ENCODE measurements around the gene PNPLA3. TPM values are rescaled to one million over a fixed set of nuclear protein-coding genes. Genes with fewer than 3 reads are reported as not detected.

PNPLA3 gene
- total RNA-seq, 3 donors from 2014 or later (not counting 1 experiment from before 2014, with no cell fraction given): 0.53 to 0.54 TPM; not detected in 1

DNA sequence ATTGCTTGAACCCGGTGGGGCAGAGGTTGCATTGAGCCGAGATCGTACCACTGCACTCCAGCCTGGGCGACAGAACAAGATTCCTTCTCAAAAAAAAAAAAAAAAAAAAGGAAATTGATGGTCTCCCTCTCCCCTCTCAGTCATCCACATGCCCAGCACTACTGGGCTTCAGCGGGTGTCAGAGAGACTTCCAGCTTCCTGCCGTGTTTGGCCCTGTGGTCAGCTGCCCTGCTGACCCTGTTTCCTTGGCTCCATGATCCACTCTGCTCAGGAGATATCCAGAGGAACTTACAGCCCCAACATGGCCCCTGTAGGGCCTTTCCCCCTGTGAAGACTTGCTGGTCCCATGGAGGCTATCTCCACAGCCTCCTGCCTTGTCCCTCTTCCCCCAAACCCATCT, 6.1 kb upstream of the PNPLA3 start:
- 71% methylated on average over 6 of the region's 6 CpGs for WGBS (ENCODE audit: insufficient coverage)
- Histone ChIP-seq H3K4me3 (ENCODE audit: low read length) (no peak overlapping the region), H3K27me3 (ENCODE audit: control insufficient read depth, insufficient read depth, low read length) (no peaks in the 10 kb centered on the region), H3K4me1 (ENCODE audit: control insufficient read depth, insufficient read depth, low read length) (no peaks in the 10 kb centered on the region), H3K9me3 (ENCODE audit: control insufficient read depth, insufficient read depth, low read length) (no peaks in the 10 kb centered on the region), H3K36me3 (ENCODE audit: control insufficient read depth, insufficient read depth, low read length) (no peaks in the 10 kb centered on the region), H3K27ac (ENCODE audit: low read length) (no peak overlapping the region)
- H3K27me3 Mint-ChIP-seq (ENCODE audit: low read depth in 2 of 2): peaks cover 7 to 24% of the 10 kb centered on the region in 2 donors
- H3K9me3 Mint-ChIP-seq: no peaks in the 10 kb centered on the region
- TF ChIP-seq, protein P1, sequence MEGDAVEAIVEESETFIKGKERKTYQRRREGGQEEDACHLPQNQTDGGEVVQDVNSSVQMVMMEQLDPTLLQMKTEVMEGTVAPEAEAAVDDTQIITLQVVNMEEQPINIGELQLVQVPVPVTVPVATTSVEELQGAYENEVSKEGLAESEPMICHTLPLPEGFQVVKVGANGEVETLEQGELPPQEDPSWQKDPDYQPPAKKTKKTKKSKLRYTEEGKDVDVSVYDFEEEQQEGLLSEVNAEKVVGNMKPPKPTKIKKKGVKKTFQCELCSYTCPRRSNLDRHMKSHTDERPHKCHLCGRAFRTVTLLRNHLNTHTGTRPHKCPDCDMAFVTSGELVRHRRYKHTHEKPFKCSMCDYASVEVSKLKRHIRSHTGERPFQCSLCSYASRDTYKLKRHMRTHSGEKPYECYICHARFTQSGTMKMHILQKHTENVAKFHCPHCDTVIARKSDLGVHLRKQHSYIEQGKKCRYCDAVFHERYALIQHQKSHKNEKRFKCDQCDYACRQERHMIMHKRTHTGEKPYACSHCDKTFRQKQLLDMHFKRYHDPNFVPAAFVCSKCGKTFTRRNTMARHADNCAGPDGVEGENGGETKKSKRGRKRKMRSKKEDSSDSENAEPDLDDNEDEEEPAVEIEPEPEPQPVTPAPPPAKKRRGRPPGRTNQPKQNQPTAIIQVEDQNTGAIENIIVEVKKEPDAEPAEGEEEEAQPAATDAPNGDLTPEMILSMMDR (IDR thresholded peaks at IDR 0.05): no peak
- no peak overlapping the region for H3K27ac Mint-ChIP-seq
- no peak for DNase-seq
- no peak overlapping the region for H3K4me3 Mint-ChIP-seq
- no peak for ATAC-seq
- intact Hi-C loops (cut with micrococcal nuclease): no loop called here
- H3K36me3 Mint-ChIP-seq: no peaks in the 10 kb centered on the region
- H3K4me1 Mint-ChIP-seq: no peaks in the 10 kb centered on the region

DNA sequence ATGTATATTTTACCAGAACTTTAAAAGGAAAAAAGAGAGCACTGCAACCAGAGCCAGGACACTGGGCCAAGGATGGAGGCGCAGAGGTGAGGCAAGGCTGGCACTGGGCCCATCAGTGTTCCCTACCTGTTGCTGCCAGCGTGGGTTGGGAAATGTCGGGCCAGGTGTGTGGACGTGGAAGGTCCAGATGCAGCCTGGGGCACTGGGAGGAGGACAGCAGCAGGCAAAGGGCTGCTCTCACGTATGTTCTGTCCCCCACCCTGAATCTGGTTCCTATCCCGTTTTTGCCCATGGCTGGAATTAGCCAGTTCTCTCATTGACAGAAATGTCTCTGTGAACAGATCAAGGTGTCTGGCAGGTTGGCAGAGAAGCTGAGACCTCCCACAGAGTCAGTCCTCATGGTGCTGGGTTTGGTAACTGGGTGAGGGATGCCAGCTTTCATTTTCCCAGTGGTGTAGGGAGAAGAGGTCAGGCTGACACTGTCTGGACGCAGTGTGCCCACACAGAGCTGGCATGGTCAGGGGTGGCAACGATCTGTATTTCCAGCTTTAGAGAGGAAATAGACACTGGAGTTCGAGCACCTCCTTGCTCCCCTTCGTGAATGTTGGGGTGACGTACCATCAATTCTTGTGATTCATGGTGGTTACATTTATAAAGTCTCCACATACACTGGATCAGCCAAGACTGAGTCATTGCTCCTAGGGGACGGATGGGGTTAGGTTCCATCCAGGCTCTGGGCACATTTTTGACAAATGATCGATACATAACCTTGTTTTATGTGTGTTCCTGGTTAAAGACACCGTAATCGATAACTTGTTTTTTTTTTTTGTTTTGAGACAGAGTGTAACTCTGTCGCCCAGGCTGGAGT, 4.3 kb upstream of the PNPLA3 start:
- Mint-ChIP-seq H3K36me3 (no peaks in the 10 kb centered on the region), H3K27ac (no peak overlapping the region), H3K9me3 (no peaks in the 10 kb centered on the region), H3K4me3 (no peak overlapping the region), H3K4me1 (peaks cover 5 to 10% of the 10 kb centered on the region in 2 donors), H3K27me3 (ENCODE audit: low read depth in 2 of 2) (peaks cover 7 to 18% of the 10 kb centered on the region in 2 donors)
- no peak for DNase-seq
- Histone ChIP-seq H3K27me3 (ENCODE audit: control insufficient read depth, insufficient read depth, low read length) (peaks cover 4% of the 10 kb centered on the region), H3K36me3 (ENCODE audit: control insufficient read depth, insufficient read depth, low read length) (no peaks in the 10 kb centered on the region), H3K9me3 (ENCODE audit: control insufficient read depth, insufficient read depth, low read length) (no peaks in the 10 kb centered on the region), H3K27ac (ENCODE audit: low read length) (no peak overlapping the region), H3K4me1 (ENCODE audit: control insufficient read depth, insufficient read depth, low read length) (peaks cover 12% of the 10 kb centered on the region), H3K4me3 (ENCODE audit: low read length) (no peak overlapping the region)
- no peak for ATAC-seq
- intact Hi-C loops (cut with micrococcal nuclease): no loop called here
- WGBS (ENCODE audit: insufficient coverage): 86% methylated on average over 16 of the region's 16 CpGs
- TF ChIP-seq, protein P1 (IDR thresholded peaks at IDR 0.05): no peak

DNA sequence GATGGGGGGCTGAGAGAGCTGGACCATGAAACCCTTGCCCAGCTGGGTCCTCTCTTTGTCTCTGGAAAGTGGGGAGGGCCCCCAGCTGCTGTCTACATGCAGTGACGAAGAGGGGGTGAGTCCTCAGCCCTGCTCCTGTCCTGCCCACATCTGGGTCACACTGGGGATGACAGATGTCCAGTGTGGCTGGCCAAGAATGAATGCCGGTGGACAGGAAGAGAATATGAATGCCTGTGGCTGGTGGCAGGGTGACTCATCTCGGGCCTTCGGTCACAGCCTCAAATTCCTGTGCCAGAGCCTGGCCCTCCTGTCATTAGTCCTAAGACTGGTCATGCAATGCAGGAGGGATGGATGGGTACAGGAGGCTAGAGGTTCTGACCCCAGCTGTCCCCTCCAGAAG, 2.2 kb upstream of the PNPLA3 start:
- Mint-ChIP-seq H3K36me3 (no peaks in the 10 kb centered on the region), H3K27me3 (ENCODE audit: low read depth in 2 of 2) (peaks cover 7 to 20% of the 10 kb centered on the region in 2 donors), H3K9me3 (no peaks in the 10 kb centered on the region), H3K27ac (no peak overlapping the region), H3K4me1 (peaks cover 5 to 14% of the 10 kb centered on the region in 2 donors), H3K4me3 (no peak overlapping the region)
- no peaks in the 10 kb centered on the region for H3K36me3 ChIP-seq (ENCODE audit: control insufficient read depth, insufficient read depth, low read length)
- H3K4me1 ChIP-seq (ENCODE audit: control insufficient read depth, insufficient read depth, low read length): peaks cover 14% of the 10 kb centered on the region
- TF ChIP-seq, protein P1 (IDR thresholded peaks at IDR 0.05): no peak
- intact Hi-C loops (cut with micrococcal nuclease): no loop called here
- peaks cover 9% of the 10 kb centered on the region for H3K27me3 ChIP-seq (ENCODE audit: control insufficient read depth, insufficient read depth, low read length)
- H3K9me3 ChIP-seq (ENCODE audit: control insufficient read depth, insufficient read depth, low read length): no peaks in the 10 kb centered on the region
- 75% methylated on average over 4 of the region's 4 CpGs for WGBS (ENCODE audit: insufficient coverage)
- DNase-seq: no peak
- H3K27ac ChIP-seq (ENCODE audit: low read length): no peak overlapping the region
- no peak overlapping the region for H3K4me3 ChIP-seq (ENCODE audit: low read length)
- no peak for ATAC-seq

Measured in natural killer cell (primary cell).